Measurements from ENCODE around the gene HCN3.

GRCh38 chr1:155323729-155324036 lies 46.4 kb downstream of the HCN3 start:
- no peak for TF ChIP-seq CTCF (IDR thresholded peaks at IDR 0.05)
- TF ChIP-seq POLR2AphosphoS5 (IDR thresholded peaks at IDR 0.05): no peak
- TF ChIP-seq POLR2A (IDR thresholded peaks at IDR 0.05): no peak
